Parathyroid adenoma (tissue), 2 donors: ENCODE data around the gene LYZL1.
A peak's percentile ranks its signal among the peaks of the same experiment; 100 is the strongest.

Source experiments
- H2AFZ ChIP-seq: fragments of 300-600 bp; sonication (generic); one replicate; pipeline ENCODE4 v1.7.0; 2017; ENCODE audit warnings: antibody characterized with exemption, mild to moderate bottlenecking
- H3K27ac ChIP-seq: fragments of 300-600 bp; sonication (generic); one replicate; pipeline ENCODE4 v1.7.0; 2017
- H3K27me3 ChIP-seq: fragments of 300-600 bp; sonication (generic); one replicate; pipeline ENCODE4 v1.7.0; 2017; ENCODE audit warnings: low read length; ENCODE audit not compliant: control insufficient read depth, insufficient read depth
- H3K36me3 ChIP-seq: fragments of 300-600 bp; sonication (generic); one replicate; pipeline ENCODE4 v1.7.0; 2017; ENCODE audit warnings: low read length; ENCODE audit not compliant: control insufficient read depth, insufficient read depth
- H3K4me1 ChIP-seq: fragments of 300-600 bp; sonication (generic); one replicate; pipeline ENCODE4 v1.7.0; 2017; ENCODE audit warnings: control low read depth
- H3K4me2 ChIP-seq: fragments of 300-600 bp; sonication (generic); one replicate; pipeline ENCODE4 v1.7.0; 2017; ENCODE audit warnings: low read length
- H3K4me3 ChIP-seq: fragments of 300-600 bp; sonication (generic); one replicate; pipeline ENCODE4 v1.7.0; 2017; ENCODE audit warnings: low read depth, low read length
- H3K79me2 ChIP-seq: fragments of 300-600 bp; sonication (generic); one replicate; pipeline ENCODE4 v1.7.0; 2017; ENCODE audit warnings: control low read depth
- H3K9ac ChIP-seq: fragments of 300-600 bp; sonication (generic); one replicate; pipeline ENCODE4 v1.7.0; 2017; ENCODE audit warnings: mild to moderate bottlenecking
- H3K9me3 ChIP-seq: fragments of 300-600 bp; sonication (generic); one replicate; pipeline ENCODE4 v1.7.0; 2017; ENCODE audit warnings: low read length; ENCODE audit not compliant: control insufficient read depth
- TF ChIP-seq, protein P1 (sequence below): fragments of 300-600 bp; sonication (generic); IDR thresholded peaks from one replicate; pipeline ENCODE4 v1.7.0; 2017; ENCODE audit warnings: antibody characterized with exemption, mild to moderate bottlenecking
- donor health status: primary hyperparathyroidism.

The LYZL1 gene

DNA sequence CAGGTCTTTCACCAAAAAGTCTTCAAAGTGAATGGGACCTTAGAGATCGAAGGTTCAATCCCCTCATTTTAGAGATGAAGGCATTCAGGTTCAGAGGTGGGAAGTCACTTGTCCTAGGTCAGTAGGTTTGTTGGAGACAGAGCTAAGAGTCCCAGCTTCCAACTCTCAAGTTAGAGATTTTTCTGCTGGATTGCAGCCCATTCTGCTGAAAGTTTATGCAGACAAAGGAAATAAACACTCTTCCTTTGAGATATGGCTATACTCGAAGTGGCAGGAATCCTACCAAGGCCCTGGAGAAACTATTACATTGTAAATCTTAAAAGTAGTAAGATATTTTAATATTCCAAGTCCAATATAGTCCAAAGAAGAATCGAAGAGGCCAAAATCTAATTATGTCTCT lies 64.4 kb downstream of the LYZL1 start:
- H3K9me3 ChIP-seq: no peaks in the 10 kb centered on the region
- H3K36me3 ChIP-seq: no peaks in the 10 kb centered on the region
- peaks cover 16% of the 10 kb centered on the region for H3K4me1 ChIP-seq
- TF ChIP-seq, protein P1, sequence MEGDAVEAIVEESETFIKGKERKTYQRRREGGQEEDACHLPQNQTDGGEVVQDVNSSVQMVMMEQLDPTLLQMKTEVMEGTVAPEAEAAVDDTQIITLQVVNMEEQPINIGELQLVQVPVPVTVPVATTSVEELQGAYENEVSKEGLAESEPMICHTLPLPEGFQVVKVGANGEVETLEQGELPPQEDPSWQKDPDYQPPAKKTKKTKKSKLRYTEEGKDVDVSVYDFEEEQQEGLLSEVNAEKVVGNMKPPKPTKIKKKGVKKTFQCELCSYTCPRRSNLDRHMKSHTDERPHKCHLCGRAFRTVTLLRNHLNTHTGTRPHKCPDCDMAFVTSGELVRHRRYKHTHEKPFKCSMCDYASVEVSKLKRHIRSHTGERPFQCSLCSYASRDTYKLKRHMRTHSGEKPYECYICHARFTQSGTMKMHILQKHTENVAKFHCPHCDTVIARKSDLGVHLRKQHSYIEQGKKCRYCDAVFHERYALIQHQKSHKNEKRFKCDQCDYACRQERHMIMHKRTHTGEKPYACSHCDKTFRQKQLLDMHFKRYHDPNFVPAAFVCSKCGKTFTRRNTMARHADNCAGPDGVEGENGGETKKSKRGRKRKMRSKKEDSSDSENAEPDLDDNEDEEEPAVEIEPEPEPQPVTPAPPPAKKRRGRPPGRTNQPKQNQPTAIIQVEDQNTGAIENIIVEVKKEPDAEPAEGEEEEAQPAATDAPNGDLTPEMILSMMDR: no peak
- H3K9ac ChIP-seq: no peak overlapping the region
- H3K79me2 ChIP-seq: no peaks in the 10 kb centered on the region
- H3K27ac ChIP-seq: no peak overlapping the region
- no peak overlapping the region for H3K4me2 ChIP-seq
- no peak overlapping the region for H3K4me3 ChIP-seq
- H3K27me3 ChIP-seq: no peaks in the 10 kb centered on the region
- H2AFZ ChIP-seq: peak overlapping the region; percentile 38

- Histone ChIP-seq H2AFZ (peak overlapping the region; percentile 31), H3K9me3 (no peaks in the 10 kb centered on the region), H3K36me3 (no peaks in the 10 kb centered on the region), H3K27me3 (no peaks in the 10 kb centered on the region), H3K4me2 (no peak overlapping the region), H3K27ac (peak overlapping the region; percentile 58), H3K4me3 (no peak overlapping the region), H3K4me1 (peaks cover 17% of the 10 kb centered on the region), H3K79me2 (no peaks in the 10 kb centered on the region), H3K9ac (no peak overlapping the region)
- TF ChIP-seq, protein P1: no peak
These were observed 65.2 kb downstream of the LYZL1 start for GRCh38 chr10:29353887-29354561.

DNA sequence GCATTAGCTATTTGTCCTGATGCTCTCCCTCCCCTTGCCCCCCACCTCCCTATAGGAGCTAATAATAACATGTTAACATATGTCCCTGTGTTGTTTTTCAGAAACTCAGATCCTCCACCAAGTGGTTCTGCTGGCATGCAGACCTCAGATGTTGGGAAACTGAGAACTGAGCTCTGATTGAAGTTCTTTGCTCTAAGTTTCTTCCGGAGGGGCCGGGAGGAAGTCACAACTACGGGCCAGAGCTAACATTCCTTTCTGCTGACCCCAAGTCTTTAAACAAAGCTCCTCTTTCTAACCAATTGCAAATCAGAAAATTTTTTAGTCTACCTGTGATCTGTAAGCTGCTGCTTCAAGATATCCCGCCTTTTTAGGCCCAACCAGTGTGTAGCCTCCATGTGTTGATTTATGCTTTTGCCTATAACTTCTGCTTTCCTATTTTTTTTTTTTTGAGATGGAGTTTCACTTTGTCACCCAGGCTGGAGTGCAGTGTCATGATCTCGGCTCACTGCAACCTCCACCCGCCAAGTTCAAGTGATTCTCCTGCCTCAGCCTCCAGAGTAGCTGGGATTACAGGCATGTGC lies 66.6 kb downstream of the LYZL1 start:
- Histone ChIP-seq H3K4me3 (no peak overlapping the region), H3K4me1 (peaks cover 17% of the 10 kb centered on the region), H3K27ac (no peak overlapping the region), H3K36me3 (no peaks in the 10 kb centered on the region), H3K9ac (no peak overlapping the region), H3K27me3 (no peaks in the 10 kb centered on the region), H3K9me3 (no peaks in the 10 kb centered on the region), H3K4me2 (no peak overlapping the region), H2AFZ (no peak overlapping the region), H3K79me2 (no peaks in the 10 kb centered on the region)
- TF ChIP-seq, protein P1: no peak

- Histone ChIP-seq H2AFZ (no peak overlapping the region), H3K27me3 (no peaks in the 10 kb centered on the region), H3K9ac (no peak overlapping the region), H3K4me1 (peaks cover 17% of the 10 kb centered on the region), H3K27ac (no peak overlapping the region), H3K4me3 (no peak overlapping the region), H3K36me3 (no peaks in the 10 kb centered on the region), H3K79me2 (no peaks in the 10 kb centered on the region), H3K9me3 (no peaks in the 10 kb centered on the region), H3K4me2 (no peak overlapping the region)
- TF ChIP-seq, protein P1: no peak
These were observed 68.1 kb downstream of the LYZL1 start for GRCh38 chr10:29356931-29357330.
